Measurements from ENCODE around the gene HTR1D.

The HTR1D gene

DNA sequence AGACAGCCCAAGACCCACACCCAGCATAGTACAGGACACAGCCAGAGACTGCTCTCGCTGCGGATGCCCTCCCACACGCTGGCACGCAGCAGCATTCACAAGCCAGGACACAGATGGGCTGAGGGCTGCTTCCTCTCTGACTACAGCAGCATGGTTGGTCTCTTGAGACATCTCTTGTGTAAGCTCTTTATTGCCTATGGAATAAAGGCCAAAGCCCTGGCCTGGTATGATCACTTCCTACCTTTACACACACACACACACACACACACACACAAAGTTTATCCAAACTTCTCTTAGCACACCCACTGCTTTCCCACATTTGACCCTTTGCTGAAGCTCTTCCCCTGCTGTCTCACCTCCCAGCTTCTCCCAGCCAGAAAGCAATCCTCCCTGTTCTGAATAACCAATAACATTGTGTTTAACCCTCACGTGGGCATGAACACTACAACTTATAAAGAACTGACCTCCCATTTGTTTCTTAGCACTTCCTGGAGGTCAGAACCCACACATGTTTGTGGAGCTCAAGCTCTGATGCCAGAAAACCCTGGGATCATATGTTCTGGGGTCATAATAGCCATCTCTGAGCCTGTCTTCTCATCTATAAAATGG is 47.5 kb downstream of the HTR1D start:
- Histone ChIP-seq H3K9me3 (no peaks in the 10 kb centered on the region), H3K4me1 (no peaks in the 10 kb centered on the region), H3K4me3 (ENCODE audit: low read depth, low read length) (peak overlapping the region; percentile 79; the same call in 1 of the 2 replicates), H3K27me3 (no peaks in the 10 kb centered on the region), H3K36me3 (no peaks in the 10 kb centered on the region)
- DNase-seq: peak; percentile 55
- TF ChIP-seq, protein P1, sequence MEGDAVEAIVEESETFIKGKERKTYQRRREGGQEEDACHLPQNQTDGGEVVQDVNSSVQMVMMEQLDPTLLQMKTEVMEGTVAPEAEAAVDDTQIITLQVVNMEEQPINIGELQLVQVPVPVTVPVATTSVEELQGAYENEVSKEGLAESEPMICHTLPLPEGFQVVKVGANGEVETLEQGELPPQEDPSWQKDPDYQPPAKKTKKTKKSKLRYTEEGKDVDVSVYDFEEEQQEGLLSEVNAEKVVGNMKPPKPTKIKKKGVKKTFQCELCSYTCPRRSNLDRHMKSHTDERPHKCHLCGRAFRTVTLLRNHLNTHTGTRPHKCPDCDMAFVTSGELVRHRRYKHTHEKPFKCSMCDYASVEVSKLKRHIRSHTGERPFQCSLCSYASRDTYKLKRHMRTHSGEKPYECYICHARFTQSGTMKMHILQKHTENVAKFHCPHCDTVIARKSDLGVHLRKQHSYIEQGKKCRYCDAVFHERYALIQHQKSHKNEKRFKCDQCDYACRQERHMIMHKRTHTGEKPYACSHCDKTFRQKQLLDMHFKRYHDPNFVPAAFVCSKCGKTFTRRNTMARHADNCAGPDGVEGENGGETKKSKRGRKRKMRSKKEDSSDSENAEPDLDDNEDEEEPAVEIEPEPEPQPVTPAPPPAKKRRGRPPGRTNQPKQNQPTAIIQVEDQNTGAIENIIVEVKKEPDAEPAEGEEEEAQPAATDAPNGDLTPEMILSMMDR (IDR thresholded peaks at IDR 0.05; ENCODE audit: low read depth, low read length): no peak

DNA sequence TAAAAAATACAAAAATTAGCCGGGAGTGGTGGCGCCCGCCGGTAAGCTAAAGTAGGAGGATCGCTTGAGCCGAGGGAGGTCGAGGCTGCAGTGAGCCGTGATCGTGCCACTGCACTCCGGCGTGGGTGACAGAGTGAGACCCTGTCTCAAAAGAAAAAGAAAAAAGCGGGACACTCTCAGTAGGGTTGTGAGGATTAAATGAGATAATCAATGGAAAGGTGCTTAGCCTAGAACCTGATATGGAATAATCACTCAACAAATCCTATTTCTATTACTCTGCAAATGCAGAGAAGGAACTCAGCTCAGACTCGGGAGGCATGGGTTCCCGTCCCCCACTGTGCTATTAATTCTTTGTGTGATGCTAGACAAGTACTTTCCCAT is 48.1 kb downstream of the HTR1D start:
- H3K9me3 ChIP-seq: no peaks in the 10 kb centered on the region
- TF ChIP-seq, protein P1 (IDR thresholded peaks at IDR 0.05; ENCODE audit: low read depth, low read length): no peak
- H3K4me3 ChIP-seq (ENCODE audit: low read depth, low read length): peak overlapping the region; percentile 79
- no peak for DNase-seq
- no peaks in the 10 kb centered on the region for H3K36me3 ChIP-seq
- no peaks in the 10 kb centered on the region for H3K27me3 ChIP-seq
- no peaks in the 10 kb centered on the region for H3K4me1 ChIP-seq

DNA sequence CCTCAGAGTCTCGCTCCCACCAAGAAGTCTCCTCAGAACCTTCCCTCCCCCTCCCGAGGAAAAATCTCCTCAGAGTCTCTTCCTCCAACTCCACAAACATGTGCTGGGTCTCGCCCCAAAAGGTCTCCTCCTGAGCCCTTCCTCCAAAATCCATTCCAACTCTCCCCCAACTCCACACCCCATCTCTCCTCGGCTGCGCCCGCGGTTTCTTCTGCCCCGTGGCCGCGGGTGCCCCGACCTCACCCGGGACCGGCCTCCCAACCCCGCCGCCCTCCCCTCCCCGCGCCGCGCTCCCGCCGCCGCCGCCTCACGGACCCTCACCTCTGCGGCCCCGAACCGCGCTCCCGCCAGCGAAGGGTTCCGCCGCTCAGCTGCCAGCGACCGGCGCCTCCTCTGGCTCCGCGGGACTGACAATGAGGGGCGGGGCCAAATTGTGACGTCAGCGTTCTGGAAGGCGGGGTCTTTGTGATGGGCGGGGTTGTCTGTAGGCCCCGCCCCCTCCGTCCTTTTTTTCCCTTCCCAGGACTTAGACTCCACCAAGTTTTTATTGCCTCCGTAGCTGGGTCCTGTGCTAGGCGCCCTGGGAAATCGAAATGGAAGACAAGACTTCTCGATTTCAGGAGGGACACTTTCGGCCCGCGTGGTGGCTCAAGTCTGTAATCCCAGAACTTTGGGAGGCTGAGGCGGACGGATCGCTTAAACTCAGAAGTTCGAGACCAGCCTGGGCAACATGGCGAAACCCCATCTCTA is 48.7 kb downstream of the HTR1D start, which contains the start of gene LUZP1:
TSS of gene LUZP1 (minus strand) at position 412 of the 750 bp plus-strand sequence.
- peak within 1 kb of the TSS; percentile 79 for H3K4me3 ChIP-seq (ENCODE audit: low read depth, low read length)
- no peaks in the 10 kb centered on the region for H3K4me1 ChIP-seq
- no peaks in the 10 kb centered on the region for H3K27me3 ChIP-seq
- DNase-seq: peak; percentile 83
- no peaks in the 10 kb centered on the region for H3K9me3 ChIP-seq
- H3K36me3 ChIP-seq: no peaks in the 10 kb centered on the region
- TF ChIP-seq, protein P1 (IDR thresholded peaks at IDR 0.05; ENCODE audit: low read depth, low read length): no peak

DNA sequence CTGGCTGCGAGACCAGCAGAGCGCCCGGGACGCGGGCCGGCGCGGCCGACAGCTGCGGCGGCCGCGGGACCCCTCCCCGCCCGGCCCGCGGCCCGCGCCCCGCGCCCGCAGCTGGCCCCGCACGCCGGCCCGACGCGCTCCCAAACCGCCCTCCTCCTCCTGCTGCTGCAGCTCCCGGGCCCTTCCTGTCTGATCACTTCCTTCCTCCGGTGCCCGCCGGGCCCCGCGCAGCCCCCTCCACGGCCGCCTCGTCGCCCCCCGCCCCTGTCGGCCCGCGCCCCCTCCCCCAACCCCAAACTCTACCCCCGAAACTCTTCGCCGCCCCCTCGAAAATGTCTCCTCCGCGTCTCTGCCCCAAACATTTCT is 49.2 kb downstream of the HTR1D start:
- H3K36me3 ChIP-seq: no peaks in the 10 kb centered on the region
- TF ChIP-seq, protein P1 (IDR thresholded peaks at IDR 0.05; ENCODE audit: low read depth, low read length): no peak
- H3K9me3 ChIP-seq: no peaks in the 10 kb centered on the region
- no peaks in the 10 kb centered on the region for H3K27me3 ChIP-seq
- DNase-seq: peak; percentile 32
- H3K4me1 ChIP-seq: no peaks in the 10 kb centered on the region
- peak overlapping the region; percentile 79 for H3K4me3 ChIP-seq (ENCODE audit: low read depth, low read length)

DNA sequence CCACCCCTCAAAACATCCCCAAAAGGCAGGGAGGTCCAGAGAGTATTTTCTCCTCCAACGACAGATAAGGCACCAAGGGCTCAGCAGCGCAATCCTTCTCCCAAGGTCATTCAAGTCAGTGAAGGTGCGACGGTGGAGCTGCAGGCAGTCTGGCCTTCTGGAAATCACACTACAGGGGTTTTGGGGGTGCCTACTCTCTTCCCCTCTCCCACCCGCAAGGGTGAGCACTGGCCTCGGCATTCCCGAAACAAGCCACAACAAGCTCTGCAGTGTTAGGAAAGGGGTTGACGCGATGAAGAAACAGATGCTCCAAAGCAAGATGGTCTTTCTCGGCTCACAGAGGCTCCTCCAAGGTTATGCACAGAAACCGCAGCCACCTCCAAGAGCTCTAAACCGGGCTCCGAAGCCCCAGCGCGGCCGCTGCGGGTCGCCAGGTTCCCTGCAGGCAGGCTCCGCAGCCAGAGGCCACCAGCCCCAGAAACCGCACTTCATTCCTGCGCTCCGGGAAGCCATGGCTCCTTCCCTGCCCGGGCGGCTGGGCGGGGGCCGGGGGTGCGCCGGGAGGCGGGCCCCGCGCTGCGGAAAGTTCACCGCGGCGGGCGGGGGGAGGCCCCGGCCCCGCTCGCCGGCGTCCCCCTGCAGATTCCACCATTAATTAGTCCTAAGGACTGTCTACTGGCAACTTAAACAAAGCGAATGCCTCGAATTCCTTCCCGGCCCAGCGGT is 49.8 kb downstream of the HTR1D start:
- TF ChIP-seq, protein P1 (IDR thresholded peaks at IDR 0.05; ENCODE audit: low read depth, low read length): no peak
- Histone ChIP-seq H3K27me3 (no peaks in the 10 kb centered on the region), H3K4me3 (ENCODE audit: low read depth, low read length) (peak overlapping the region; percentile 79), H3K9me3 (no peaks in the 10 kb centered on the region), H3K4me1 (no peaks in the 10 kb centered on the region), H3K36me3 (no peaks in the 10 kb centered on the region)
- DNase-seq: peak; percentile 35

Data from BE2C (cell line).